Stimulated activated CD8-positive, alpha-beta memory T cell treated with anti-CD3 and anti-CD28 coated beads, Interleukin-2, amount 100 ng/mL, for 1 hour (primary cell): ENCODE results near the gene ABHD13.
"Not testable (repeated sequence)": the region's sequence is repeated elsewhere in the genome, so short reads cannot be mapped to it uniquely, and the experiment has no call there.

Source experiments
- DNase-seq, 2 donors: peaks; one replicate each; pipeline ENCODE4 v3.0.0-alpha.2; 2020; ENCODE audit warnings: low read depth in 2 of 2

ABHD13 gene

GRCh38 chr13:108218044-108218974 is at the start of gene ABHD13:
Gene ABHD13, plus strand, starts transcription at chr13:108218392. Its CDS starts 10,827 bp downstream, at chr13:108229219.
- DNase-seq: peak; percentile 80 to 81

- DNase-seq: no peak
Measured at GRCh38 chr13:108168929-108169328, 49.3 kb upstream of the ABHD13 start.

- peak; percentile 7 to 26 for DNase-seq
Measured at GRCh38 chr13:108176685-108177274, 41.4 kb upstream of the ABHD13 start.

GRCh38 chr13:108178078-108178477 is 40.1 kb upstream of the ABHD13 start:
- DNase-seq: no peak

GRCh38 chr13:108182652-108183051 is 35.5 kb upstream of the ABHD13 start:
- no peak for DNase-seq

GRCh38 chr13:108185223-108185622 is 33.0 kb upstream of the ABHD13 start:
- no peak for DNase-seq

GRCh38 chr13:108188260-108188659 is 29.9 kb upstream of the ABHD13 start:
- DNase-seq: no peak

GRCh38 chr13:108190897-108191296 is 27.3 kb upstream of the ABHD13 start:
- DNase-seq: no peak

GRCh38 chr13:108193806-108194205 is 24.4 kb upstream of the ABHD13 start:
- DNase-seq: no peak

GRCh38 chr13:108194435-108194936 is 23.7 kb upstream of the ABHD13 start:
- no peak for DNase-seq

- DNase-seq: no peak
Measured at GRCh38 chr13:108195146-108195545, 23.0 kb upstream of the ABHD13 start.

GRCh38 chr13:108195861-108196260 is 22.3 kb upstream of the ABHD13 start:
- no peak for DNase-seq

GRCh38 chr13:108200781-108201398 is 17.3 kb upstream of the ABHD13 start:
- DNase-seq: no peak

GRCh38 chr13:108210551-108210950 is 7.6 kb upstream of the ABHD13 start:
- no peak for DNase-seq

GRCh38 chr13:108212886-108213285 is 5.3 kb upstream of the ABHD13 start:
- DNase-seq: no peak

- DNase-seq: no peak
Measured at GRCh38 chr13:108213946-108214345, 4.2 kb upstream of the ABHD13 start.

- DNase-seq: no peak
Measured at GRCh38 chr13:108214441-108215271, 3.5 kb upstream of the ABHD13 start.

GRCh38 chr13:108215436-108215835 is 2.8 kb upstream of the ABHD13 start, which contains the start of gene LIG4:
Gene LIG4, minus strand, starts transcription at chr13:108215536. Its CDS starts 4,268 bp downstream, at chr13:108211268.
- peak; percentile 82 to 87 for DNase-seq

- not testable (repeated sequence) for DNase-seq
Measured at GRCh38 chr13:108217307-108218043, 717 bp upstream of the ABHD13 start.

- no peak for DNase-seq
Measured at GRCh38 chr13:108220041-108220440, 1.8 kb downstream of the ABHD13 start.
